HG03045 (cell line): ENCODE data around the gene KCTD16.

Experiments used
- ATAC-seq: cut with Tn5 transposase; IDR thresholded peaks from one replicate; pipeline ENCODE4 v1.9.1; 2021; ENCODE audit warnings: mild to moderate bottlenecking, moderate library complexity; ENCODE audit not compliant: unreplicated experiment

Gene KCTD16

GRCh38 chr5:144206141-144206540 lies 35.5 kb downstream of the KCTD16 start:
- no peak for ATAC-seq

DNA sequence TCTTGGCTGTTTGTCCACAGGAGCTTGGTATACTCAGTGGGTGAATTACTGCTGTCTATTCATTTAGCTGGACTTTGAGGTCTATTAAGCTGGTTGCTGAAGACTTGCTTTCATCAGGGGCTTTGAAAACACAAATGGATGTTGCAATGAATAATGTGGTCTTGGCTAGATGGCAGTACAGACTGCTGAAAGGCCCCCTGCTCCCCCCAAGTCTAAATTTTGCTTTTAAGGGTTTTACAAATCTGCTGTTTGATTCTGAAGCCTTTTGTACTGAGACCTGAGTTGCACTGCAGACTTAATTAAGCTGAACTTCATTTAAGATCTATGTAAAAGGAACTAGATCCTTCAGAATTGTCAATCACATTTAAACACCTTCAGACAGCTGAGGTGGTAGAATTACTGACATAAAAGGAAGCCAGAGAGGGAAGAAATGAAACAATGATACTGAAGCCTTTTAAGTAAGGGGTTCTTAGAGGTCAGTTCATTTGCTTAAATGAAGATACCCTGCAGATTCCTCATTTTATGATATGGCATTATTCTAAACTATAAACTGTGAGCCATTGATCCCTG lies 37.3 kb downstream of the KCTD16 start:
- no peak for ATAC-seq

- ATAC-seq, result no peak
These were observed 38.7 kb downstream of the KCTD16 start for GRCh38 chr5:144209361-144209760.

- ATAC-seq, result no peak
These were observed 40.0 kb downstream of the KCTD16 start for GRCh38 chr5:144210655-144211054.

DNA sequence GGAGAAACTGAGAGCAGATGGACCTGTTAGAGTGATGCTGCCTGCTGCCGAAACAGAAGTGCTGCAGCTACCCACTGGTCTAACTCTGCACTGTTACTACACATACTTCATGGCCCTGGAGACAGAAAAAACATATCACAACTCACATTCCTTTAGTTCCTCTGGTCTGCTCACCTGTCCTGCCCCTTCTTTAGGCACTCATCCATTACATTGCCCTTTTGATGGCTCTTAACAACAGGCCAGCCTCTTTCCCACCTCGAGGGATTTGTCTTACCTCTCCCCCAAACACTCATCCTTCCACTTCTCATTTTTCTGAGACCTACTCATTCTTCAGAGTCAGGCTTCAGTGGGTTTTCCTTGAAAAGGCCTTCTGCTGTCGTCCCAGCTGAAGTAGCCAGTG lies 49.2 kb downstream of the KCTD16 start:
- ATAC-seq, result no peak

GRCh38 chr5:144227363-144227999 lies 56.8 kb downstream of the KCTD16 start:
- ATAC-seq, result no peak

DNA sequence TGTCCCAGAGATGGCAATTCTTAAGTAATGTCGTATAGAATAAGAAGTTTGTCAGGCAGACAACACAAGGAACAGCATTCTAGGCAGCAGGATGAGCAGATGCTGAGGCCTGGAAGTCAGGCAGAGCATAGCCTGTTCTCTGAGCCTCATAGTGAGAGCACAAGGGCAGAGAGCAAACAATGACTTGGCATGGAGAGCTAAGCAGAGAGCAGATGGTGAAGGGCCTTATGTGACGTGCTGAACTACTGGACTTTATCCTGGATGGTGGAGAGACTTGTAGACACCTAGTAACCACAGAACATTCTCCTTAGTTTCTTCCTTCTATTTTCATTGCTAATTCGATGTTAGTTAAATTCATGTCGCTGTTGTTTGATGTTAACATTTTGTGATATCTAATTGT lies 60.1 kb downstream of the KCTD16 start:
- ATAC-seq, result no peak

DNA sequence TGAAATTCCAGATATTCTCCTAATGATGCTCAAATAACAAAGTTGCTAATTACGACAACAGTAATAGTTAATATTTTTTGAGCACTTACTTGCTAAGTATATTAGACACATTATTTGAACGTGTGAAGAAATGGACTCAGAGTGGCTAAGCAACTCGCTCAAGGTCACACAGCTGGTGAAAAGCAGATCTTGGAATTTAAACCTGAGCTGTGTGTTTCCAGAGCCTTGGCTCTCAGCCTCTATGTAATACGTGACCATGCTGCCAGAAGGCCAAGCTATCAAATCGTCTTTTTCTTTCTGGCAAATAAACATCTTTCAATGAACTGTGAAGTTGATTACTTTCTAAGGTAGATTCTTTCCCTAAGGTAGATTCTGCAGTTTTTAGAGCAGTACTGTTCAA lies 61.6 kb downstream of the KCTD16 start:
- ATAC-seq, result no peak

DNA sequence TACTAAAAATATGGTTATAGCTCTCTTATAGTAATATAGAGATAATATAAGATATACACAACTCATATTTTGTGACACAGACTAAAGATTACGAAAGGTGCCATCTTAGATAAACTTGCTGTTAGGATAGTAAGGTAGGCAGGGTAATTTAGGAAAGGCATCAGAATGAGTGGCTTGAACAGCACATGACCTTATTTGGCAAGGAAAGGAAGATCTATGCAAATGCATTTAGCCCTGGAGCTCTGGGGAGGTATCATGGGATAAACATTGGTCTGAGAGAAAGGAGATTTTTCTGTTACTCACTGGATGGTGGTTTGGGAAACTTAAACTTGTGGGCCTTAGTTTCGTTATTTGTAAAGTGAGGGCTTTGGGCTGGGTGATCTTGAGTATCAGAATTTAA lies 65.8 kb downstream of the KCTD16 start:
- ATAC-seq, result no peak

DNA sequence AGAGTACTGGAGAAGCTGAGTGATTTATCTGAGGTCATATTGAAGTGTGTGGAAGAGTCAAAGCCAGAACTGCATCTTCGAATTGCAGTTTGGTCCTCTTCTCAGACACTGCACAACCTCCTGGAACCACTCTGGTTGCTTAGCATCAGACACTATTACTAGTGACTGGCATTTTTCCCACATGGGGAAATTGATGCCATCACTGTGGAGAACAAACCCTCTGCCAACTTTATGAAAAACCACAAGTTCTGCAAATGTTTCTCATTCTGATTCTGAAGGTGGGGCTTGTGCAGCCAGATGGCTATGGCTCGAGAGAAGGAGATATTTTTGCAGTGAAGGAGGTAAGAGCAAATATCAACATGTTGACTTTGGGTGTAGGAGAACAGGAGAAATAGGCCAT lies 67.2 kb downstream of the KCTD16 start:
- no peak for ATAC-seq

- ATAC-seq, result no peak
These were observed 76.5 kb downstream of the KCTD16 start for GRCh38 chr5:144247131-144247530.

- no peak for ATAC-seq
These were observed 77.3 kb downstream of the KCTD16 start for GRCh38 chr5:144248015-144248414.

DNA sequence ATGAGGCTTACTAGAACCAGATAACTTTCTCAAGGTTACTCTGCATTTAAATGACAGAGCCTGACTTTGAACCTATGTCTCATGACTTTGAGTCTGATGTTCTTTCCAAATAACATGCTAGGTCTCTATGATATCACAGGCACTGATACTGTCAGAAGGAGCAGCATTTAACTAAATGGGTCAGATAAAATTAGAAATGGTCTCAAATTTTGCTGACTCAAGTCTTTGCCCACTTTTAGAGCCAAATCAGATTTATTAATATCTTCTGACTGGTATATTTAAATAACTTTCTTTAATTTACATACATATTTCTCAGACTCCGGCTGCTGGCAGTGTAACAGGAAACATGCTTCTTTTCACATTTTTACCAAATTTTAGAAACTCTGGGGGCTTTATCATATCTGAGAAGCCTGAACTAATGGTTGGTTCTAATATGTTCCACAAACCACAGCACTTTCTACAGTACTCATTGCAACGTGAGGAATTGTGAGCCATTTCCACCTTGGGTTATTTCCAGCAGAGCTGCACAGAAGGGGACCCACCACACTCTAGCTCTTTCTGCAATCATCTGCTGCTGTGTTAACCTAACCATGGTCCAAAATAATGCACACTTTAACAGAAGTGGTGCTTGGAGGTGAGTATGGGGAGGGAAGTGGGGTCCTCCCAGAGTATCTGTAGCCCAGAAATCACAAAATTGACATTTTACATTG lies 79.2 kb downstream of the KCTD16 start:
- no peak for ATAC-seq

GRCh38 chr5:144254552-144254951 lies 83.9 kb downstream of the KCTD16 start:
- no peak for ATAC-seq

DNA sequence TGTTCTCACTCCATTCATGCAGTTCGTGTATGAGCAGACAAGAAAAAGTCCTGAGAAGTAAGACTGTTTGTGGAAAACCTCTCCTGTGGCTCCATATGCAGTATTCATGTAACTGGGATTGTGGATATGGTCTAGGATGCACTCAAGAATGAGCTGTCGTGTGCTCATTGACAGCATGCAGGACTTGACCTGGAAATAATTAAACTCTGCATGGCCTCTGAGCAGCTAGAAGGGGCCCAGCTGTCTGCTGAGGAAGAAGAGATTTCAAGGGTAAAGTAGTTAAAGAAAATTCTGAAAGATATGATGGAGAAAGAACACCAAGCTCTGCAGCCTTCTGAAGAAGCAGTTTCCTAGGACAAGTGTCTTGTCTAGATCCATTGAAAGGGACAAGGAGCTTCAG lies 89.4 kb downstream of the KCTD16 start:
- ATAC-seq, result no peak

GRCh38 chr5:144265643-144266247 lies 95.1 kb downstream of the KCTD16 start:
- no peak for ATAC-seq

GRCh38 chr5:144267961-144268513 lies 97.4 kb downstream of the KCTD16 start:
- no peak for ATAC-seq

GRCh38 chr5:144273232-144274027 lies 102.8 kb downstream of the KCTD16 start:
- ATAC-seq, result no peak

DNA sequence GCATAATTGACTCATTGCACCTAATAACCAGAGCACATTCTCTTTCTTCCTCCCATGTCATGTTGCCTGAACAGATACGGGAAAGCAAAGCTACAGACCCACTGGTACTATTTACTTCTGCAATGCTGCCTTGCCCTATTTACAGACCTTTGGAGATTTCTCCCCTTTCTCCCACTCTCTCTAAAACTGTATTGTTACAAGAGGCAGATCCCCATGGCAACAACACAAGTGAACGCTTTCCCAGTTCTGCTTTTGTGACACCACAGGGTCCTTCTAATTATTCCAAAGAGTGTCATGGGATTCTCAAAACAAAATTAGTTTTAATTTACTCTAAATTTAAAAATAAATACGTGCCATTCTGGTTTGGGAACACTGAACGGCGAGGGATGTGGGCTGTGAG lies 104.7 kb downstream of the KCTD16 start:
- ATAC-seq, result no peak

DNA sequence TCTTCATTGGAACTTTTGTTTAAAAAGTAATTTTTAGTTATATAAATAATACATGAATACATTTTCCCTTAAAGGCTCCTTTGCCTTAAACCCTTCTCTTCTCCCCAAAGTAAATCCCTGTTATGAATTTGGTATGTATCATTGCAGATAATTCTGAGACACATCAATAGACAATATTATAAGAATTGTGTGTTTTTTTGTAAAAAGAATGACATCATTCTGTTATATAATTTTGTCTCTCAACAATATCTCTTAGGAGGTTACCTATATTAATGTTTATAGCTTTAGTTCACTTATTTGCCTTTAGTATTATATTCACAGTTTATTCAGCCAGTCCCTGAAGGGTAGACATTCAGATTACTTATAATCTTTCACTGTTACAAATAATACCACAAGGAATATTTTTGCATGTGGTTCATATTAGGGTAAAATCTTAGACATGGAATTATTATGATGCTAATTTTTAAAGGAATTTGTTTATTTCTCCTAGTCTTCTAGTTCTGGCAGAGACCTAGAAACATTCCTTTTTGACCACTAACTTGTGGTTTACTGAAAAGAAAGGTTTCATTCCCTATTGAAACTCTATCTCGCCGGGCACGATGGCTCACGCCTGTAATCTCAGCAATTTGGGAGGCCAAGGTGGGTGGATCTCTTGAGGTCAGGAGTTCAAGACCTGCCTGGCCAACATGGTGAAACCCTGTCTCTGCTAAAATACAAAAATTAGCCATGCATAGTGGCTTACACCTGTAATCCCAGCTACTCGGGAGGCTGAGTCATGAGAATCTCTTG lies 105.6 kb downstream of the KCTD16 start:
- ATAC-seq, result no peak
